Suprapubic skin (tissue), 4 donors: ENCODE measurements around the gene ITPRIP.

Source experiments
- CTCF ChIP-seq, 2 donors: fragments of 200-600 bp in 1 of 2; fragments of 450-650 bp in 1 of 2; sonication (generic) in 1 of 2; IDR thresholded peaks; one replicate each; pipeline ENCODE4 v1.5.1; 2016 to 2019; ENCODE audit warnings: antibody characterized with exemption in 2 of 2, mild to moderate bottlenecking in 1 of 2, moderate library complexity in 1 of 2
- POLR2A ChIP-seq, 2 donors: fragments of 450-650 bp; IDR thresholded peaks; one replicate each; pipeline ENCODE4 v1.6.1; 2017; ENCODE audit warnings: antibody characterized with exemption in 2 of 2, mild to moderate bottlenecking in 2 of 2, moderate library complexity in 2 of 2
- POLR2AphosphoS5 ChIP-seq, 3 donors: sonication (generic); formaldehyde crosslinking; IDR thresholded peaks; one replicate each; pipeline ENCODE4 v1.6.1; 2017; ENCODE audit warnings: antibody characterized with exemption in 3 of 3

GRCh38 chr10:104339469-104340110 is 1.3 kb upstream of the ITPRIP start:
- no peak for TF ChIP-seq POLR2AphosphoS5 (IDR thresholded peaks at IDR 0.05)
- no peak for TF ChIP-seq POLR2A (IDR thresholded peaks at IDR 0.05)
- TF ChIP-seq CTCF (IDR thresholded peaks at IDR 0.05): no peak
